Stimulated activated CD8-positive, alpha-beta memory T cell treated with anti-CD3 and anti-CD28 coated beads, Interleukin-7, amount 100 ng/mL, for 24 hours (primary cell): Measurements from ENCODE around the gene PRKCB.
"Not testable (repeated sequence)": the region's sequence is repeated elsewhere in the genome, so short reads cannot be mapped to it uniquely, and the experiment has no call there.

ENCODE experiments used
- DNase-seq: peaks from one replicate; pipeline ENCODE4 v3.0.0-alpha.2; 2020; ENCODE audit warnings: low read depth

PRKCB gene

DNA sequence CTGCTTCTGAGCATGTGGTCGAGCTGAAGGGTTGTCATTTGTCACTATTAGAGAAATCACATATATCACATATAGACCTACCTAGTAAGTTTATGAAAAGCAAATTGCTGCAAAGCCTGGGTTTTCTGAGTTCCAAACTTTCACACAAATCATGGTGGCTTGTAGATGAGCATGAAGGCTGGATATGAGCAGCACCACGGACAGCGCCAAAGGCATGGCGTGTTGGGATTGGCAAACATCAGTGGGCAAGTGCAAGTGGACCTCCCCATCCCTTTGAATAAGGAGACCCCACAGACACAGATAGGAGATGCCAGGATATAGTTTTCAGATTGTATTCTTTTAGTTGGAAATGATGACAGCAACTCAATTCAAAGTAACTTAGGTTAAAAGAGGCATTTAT, 342.7 kb downstream of the PRKCB start:
- DNase-seq = no peak

DNA sequence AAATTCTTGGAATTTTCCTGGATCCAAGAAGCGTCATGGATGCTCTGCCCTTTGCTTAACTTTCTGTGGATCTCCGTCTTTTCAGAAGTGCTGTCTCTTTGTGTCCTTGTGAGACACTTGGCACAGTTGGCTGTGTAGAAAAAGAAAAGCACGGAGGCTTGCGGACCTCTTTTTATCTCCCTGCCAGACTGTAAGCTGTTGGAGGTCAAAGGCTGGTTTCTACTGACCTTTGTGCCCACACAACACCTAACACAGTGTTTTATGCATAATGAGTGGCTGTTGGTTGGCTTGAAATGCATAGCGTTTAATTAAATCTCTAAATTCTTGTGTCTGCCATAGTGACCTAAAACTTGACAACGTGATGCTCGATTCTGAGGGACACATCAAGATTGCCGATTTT, 344.7 kb downstream of the PRKCB start:
- DNase-seq = no peak

DNA sequence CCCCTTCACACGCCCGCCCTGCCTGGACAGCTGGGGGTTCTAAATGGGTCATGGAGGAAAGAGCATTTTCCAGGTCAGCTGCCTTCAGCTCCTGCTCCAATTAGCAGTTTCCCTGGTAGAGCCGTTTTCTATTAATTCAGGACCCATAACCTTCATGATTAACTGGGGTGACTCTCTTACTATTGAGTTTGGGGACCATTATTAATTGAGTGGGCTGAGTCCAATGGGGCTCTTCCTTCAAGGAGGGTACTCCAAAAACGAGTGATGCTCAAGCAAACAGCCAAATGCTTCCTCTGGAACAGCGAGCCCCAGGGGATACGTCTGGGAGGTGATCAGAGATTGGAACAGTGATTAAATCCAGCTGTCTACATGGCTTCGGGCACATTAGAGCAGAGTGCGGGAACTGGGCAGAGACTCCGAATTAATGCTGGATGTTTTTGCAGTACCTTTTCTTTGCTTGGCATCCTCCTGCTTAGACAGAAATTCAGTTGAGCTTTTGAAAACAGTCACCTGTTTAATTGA, 352.3 kb downstream of the PRKCB start:
- no peak for DNase-seq

DNA sequence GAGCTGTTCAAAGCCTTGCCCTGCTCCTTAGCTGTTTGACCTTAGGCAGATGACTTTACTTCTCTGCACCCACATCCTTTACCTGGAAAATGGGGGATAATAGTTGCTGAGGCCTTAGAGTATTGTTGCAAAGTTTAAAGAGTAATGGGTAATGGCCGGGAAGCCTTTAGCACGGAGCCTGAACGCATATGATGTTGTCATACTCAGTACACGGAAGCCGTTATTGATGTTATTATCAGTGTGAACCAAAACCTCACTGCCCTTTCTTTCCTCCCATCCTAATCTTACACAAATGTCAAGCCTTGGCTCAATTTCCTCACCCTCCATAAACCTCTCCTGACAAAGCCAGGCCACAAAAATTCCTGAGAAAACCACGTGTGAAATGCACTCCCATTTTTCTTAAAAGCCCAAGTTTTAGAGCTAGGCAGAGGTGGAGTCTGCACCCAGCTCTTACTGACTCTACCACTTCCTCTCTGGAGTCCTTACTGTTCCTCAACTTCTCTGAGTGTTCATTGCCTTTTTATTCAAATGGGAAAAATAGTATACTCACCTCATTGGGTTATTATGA, 353.1 kb downstream of the PRKCB start:
- DNase-seq = no peak

DNA sequence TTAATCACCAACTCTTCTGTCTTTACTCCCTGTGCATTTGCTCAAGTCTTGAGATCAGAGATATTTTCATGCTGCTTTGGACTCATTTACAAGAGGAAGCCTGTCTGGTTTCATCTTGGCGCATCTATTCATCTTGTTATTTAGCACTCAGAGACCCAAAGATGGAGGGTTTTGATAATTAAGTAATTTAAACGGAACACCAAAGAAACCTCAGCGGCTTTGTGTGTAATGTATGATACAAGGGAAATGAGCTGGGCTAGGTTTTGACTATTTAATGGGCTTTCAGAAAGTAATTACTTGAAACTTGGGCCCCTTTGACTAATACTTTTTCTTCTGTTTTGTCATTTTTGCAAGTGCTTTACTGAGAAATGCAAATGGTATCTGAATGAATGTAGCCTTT, 354.2 kb downstream of the PRKCB start:
- DNase-seq = no peak

DNA sequence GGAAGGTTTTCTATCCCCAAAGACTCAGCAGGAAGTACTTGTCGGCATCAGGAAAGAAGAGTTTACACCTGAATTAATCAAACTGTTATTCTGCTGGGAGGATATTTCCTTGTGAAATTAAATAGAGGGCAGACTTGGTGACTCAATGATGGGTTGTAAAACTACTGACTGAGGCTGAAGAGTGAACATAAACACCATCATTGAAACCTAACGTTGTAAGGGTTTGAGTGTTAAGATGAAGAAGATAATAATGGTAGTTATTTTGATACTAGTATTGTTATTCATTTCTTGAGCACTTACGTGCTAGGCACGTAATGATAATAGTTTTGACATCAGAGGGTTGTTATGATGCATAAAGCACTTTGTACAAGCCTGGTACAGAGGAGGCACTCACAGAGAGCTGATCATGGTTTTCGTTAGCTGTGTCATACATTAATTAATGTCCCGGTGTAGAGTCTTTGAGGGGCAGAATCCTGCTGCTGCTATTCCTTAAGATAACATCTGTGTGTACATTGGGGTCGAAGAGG, 356.2 kb downstream of the PRKCB start:
- DNase-seq = no peak

DNA sequence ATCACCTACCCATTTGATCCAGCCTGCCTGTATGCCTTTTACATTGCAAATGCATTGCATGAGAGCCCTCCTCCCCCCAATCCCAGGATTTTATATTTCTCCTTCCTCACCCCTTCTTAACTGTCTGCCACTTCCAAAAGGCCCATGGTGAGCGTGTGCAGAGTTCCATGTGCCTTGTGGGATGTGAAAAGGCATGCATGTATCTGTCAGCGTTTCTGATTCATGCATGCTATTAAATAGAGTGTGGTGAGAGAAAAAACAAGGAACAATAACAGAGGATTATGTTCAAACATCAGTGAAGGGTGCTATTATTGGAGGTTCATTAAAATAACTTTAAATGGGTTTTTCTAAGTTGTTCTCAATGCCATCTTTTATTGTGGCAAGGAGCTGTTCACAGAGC, 359.4 kb downstream of the PRKCB start:
- no peak for DNase-seq

DNA sequence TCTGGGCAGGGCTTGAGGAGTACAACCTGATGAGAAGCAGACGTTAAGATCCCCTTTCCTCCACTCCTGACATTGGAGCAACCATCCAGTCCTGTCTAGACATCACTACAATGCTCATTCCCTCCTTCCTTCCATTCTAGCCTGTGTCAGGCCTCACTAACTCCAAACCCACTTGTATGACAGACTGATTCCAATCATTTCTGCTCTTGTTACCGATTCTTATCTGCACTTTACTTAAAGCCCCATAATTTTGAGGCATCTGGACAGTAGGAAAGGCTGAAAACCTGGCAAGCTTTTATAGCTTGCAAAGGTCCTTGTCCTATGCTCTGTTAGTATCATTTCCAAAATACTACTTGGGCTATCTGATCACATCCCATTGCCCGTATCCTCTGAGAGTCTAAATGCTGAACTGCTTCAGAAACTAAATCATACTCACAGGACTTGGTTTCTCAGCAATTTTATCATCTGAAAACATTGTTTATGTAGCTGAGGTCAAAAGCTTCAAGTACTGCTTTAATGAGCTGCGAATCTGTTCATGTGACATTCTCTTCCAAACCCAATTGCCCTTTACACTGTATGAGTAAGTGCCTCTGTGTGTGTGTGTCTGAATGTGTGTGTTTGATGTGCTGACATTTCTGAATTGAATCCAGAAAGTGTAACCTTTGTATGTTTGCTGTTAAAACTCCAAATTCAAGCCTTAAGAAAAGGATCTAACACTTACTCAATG, 363.2 kb downstream of the PRKCB start:
- DNase-seq = no peak

DNA sequence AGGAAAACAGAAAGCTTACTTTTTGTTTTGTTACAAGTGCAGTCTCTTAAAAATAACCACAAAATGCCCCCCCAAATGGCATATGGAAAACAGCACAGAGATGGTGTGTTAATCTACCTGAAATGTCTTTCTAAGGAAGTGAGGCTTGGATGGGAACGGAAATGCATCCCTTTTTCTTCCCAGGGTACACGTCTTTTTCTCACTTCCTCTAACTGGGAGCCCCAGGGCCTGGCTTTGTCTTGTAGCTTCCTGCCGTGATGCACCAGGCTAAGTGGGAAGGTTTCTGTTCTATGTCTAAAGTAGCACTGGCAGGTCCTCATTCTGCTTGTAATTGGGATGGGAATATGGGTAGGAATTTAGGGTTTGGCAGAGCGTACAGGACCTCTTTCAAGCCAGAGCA, 367.9 kb downstream of the PRKCB start:
- no peak for DNase-seq

DNA sequence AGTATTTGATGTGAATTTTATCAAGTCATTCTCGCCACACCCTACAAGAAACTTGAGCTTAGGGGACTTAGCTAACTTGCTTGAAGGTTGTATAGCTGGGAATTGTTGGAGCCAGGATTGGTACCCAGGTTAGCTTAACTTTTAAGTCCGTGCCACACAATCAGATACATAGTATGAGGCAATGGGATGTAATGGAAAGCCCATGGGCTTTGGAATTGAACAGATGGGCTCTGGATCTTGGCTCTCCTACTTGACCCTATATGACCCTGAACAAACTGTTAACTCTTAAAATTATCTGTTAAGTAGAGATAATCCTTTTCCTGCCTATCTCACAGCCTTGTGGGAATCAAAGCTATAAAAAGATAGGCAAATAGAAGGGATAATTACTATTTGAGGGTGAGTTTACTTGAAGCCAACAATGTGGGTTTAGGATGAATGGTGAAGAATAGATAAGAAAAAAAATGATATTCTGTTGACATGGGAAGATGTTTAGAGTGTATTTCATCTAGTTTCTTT, 368.4 kb downstream of the PRKCB start:
- DNase-seq = no peak

DNA sequence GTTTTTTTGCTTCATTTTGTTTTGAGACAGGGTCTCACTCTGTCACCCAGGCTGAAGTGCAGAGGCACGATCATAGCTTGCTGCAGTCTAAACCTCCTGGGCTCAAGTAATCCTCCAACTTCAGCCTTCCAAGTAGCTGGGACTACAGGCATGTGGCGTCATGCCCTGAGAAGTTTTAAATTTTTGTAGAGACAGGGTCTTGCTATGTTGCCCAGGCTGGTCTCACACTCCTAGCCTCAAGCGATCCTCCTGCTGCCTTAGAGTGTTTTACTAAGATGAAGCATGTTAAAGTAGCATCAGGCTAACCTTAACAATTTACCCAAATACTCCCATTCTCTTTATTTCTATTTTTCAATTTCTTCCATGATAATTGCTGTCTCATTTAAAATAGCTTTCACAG, 371.1 kb downstream of the PRKCB start:
- DNase-seq = no peak

DNA sequence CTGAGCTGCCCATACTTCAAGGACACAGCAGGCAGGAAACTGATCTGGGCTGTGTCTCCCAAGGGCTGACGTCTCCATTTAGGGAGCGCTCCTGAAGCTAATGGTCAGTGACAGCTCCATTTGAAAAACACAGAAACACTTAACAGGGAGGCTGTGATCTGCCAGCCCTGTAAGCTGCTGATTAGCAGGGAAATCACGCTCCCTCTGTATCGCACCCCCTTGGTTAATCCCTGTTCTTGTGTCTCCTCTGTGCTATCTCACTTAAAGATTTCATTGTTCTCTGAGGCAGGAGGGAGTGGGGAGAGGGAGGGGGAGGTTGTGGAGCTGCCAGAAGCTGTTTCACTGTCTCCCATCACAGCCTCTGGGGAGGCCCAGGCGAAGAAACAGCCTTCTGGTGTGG, 372.9 kb downstream of the PRKCB start:
- DNase-seq = no peak

DNA sequence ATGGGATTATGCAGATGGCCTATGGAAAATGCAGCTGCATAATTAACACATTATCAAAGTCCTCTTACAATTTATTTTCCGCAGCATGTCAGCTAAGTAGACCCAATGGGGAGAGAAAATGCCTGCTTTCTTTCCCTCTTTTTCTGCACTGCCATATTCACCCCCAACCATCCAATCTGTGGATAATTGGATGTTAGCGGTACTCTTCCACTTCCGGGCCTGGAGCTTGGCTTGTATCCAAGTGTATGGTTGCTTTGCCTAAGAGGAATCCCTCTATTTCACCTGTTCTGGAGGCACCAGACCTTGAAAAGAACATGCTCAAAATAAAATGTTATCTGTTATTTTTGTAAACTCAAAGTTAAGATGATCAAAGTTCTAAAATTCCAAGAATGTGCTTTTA, 379.2 kb downstream of the PRKCB start:
- no peak for DNase-seq

DNA sequence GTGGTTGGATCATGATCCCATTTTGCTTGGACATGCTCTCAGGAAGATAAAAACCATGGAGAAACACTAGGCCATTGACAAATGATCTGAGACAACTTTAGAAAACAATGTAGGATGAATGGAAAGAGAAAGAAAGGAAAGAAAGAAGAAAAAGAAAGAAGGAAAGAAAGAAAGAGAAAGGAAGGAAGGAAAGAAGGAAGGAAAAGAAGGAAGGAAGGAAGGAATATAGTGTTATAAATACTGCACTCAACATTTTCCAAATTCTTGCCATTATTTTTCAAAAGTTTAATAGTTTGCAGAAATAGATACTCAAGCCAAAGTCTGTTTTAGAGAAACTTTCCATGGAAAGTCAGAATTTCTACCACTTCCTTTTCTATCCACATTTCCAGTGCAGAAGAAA, 381.2 kb downstream of the PRKCB start:
- no peak for DNase-seq

DNA sequence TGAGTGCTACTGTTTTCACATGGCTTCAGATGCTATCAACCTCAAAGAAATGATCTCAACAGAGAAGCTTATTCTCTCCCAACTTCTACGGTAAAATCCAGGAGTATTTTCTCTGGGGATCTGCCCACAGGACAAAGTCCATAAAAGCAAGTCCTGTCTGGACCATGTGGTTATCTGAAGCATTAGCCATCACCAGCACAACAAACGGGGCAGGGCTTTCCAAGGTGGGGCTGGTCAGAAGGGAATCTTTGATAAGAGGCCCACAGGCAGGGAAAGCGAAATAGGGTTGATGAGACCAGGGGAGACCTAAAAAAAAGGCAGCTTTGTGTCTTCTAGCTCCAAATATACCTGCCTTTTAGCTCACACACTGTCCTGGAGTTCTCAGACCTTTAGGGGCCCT, 381.7 kb downstream of the PRKCB start:
- DNase-seq = no peak

DNA sequence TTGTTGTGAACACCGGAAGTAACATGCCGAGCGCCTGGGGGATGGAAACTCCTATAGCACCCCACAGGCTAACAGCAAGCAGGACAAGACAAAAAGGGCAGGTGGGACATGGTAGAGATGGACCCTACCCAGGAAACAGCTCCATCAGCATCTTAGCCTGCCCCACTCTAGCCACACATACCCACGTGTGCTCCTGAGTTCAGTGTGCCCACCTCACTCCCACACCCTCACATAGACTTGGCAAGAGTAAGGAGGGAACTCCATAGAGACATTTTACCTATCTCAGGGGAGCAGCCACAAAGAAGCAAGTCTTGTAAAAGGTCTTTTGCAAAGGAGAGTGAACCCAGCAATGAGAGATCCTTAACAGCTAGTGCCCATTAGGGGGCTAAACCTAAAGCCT, 382.5 kb downstream of the PRKCB start:
- no peak for DNase-seq

DNA sequence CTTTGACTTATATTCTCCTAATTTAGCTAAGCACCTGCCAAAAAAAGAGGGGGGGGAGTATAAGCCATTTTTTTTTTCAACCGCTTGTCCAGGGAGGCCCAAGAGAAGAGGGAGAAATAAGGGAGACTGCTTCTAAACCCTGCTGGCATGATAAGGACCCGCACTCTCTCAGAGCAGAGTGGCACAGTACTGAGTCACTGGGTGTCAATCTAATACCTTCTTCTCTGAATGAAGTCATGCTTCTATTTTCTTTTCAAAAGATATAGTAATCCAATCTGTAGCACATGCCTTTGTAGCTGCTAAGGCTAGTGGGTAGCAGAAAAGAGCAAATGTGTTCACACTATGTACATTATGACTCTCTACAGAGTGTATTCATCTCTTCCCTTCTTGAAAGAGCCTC, 385.4 kb downstream of the PRKCB start:
- DNase-seq = no peak

DNA sequence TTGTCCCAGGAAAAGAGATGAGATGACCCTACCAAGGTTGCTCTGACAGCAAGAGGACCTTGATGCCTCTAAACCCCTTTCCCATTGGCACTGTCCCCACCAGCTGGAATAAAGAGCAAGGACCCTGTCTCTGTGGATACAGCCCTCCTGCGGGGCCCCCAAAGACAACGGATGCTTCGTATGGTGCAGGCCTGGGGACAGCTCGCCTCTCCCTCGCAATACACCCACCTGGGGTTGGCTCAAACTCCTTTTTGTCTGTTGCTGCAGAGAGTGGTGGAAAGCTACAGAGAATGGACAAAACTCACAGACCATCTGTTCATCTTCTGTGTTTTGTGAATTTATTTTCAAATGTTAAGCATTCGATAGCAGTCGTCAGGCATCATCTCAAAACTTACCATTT, 392.7 kb downstream of the PRKCB start:
- no peak for DNase-seq

DNA sequence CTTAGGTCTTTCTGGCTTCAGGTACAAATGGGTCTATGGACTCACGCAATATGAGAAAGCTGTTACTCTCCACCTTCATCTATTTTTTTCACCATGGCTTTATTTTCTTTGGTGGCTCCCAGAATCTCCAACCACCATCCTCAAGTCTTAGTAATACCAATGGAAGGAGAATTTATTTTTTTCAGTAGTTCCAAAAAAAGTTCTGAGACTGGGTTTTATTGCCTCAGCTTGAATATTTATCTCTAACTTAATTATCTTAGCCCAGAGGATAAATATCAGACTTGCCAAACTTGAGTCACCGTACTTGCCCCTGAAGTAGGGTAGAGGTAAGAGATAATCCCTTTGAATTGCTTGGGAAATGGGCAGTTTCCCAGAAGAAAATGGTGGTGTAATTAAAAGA, 397.2 kb downstream of the PRKCB start:
- no peak for DNase-seq

DNA sequence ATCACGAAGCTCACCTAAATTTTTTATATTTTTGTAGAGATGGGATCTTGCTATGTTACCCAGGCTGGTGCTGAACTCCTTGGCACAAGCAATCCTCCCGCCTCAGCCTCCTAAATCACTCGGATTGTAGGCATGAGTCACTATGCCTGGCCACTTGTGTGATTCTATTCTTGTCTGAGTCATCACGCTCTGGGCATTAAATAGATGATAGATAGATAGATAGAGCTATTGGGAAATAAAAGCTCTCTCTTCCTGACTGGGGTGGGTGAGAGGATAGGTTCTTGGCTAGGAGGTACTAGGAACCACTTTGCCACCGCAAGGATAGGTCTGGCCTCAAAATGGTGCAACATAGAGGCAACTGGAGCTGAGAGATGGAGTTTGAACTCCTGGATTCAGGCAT, 399.0 kb downstream of the PRKCB start:
- no peak for DNase-seq

DNA sequence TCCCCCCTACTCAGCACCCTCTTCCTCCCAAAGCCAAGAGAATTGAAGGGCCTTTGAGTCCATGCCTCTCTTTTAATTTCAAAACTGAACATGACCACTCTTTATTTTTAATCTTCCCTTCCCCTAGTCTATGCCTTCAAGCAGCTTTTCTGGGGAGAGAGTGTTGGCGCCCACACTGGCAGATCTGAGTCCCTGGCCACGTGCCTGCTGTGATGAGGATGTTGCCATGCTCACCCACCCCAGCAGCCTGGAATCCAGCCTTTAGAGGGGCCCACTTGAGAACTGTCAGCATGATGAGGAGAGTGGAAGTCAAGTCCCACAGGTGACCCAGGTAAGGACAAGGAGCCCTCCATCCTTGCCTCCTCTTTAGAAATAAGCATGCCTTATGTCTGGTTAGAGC, 400.0 kb downstream of the PRKCB start:
- DNase-seq = no peak

DNA sequence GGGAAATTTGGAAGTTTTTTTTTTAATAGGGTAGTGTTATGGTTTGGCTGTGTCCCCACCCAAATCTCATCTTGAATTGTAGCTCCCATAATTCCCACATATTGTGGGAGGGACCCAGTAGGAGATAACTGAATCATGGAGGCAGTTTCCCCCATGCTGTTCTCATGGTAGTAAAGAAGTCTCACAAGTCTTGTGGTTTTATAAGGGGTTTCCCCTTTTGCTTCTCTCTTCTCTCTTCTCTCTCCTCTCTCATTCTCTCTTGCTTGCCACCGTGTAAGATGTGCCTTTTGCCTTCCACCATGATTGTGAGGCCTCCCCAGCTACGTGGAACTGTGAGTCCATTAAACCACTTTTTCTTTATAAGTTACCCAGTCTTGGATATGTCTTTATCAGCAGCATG, 403.1 kb downstream of the PRKCB start:
- DNase-seq = not testable (repeated sequence)

DNA sequence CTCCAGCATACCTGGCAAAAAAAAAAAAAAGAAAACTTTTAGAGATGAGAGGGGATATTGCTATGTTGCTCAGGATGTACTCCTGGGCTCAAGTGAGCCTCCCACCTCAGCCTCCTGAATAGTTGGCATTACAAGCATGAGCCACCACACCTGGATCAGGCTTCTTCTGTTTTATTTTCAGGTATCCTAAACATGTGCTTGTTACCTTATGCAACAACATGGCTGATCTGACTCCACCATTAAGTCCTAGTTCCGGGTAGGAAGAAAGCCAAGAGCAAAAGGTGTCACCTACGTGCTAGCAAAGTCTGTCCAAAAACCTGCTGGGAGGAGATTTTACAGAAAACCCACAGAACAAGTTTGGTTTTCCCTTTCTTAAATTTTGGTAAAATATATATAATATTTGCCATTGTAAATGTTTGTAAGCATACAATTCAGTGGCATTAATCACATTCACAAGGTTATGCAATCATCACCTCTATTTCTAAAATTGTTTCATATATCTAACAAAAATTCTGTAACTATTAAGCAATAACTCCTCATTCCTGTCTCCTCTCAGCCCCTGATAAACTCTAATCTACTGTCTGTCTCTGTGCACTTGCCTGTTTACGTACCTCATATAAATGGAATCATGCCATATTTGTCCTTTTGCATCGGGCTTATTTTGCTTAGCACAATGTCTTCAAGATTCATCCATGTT, 411.3 kb downstream of the PRKCB start:
- no peak for DNase-seq
